B cell (primary cell): ENCODE data around the gene NMNAT2.

Experiments used
- CTCF ChIP-seq: fragments of 200-600 bp; IDR thresholded peaks from one replicate; pipeline ENCODE4 v1.8.0; 2022; ENCODE audit warnings: antibody characterized with exemption, mild to moderate bottlenecking
- EZH2 ChIP-seq: IDR thresholded peaks from 2 replicates; pipeline ENCODE4 v1.6.1; 2012; ENCODE audit warnings: borderline replicate concordance, low read depth, mild to moderate bottlenecking, moderate library complexity, low read length; ENCODE audit not compliant: insufficient read depth, poor library complexity, severe bottlenecking

DNA sequence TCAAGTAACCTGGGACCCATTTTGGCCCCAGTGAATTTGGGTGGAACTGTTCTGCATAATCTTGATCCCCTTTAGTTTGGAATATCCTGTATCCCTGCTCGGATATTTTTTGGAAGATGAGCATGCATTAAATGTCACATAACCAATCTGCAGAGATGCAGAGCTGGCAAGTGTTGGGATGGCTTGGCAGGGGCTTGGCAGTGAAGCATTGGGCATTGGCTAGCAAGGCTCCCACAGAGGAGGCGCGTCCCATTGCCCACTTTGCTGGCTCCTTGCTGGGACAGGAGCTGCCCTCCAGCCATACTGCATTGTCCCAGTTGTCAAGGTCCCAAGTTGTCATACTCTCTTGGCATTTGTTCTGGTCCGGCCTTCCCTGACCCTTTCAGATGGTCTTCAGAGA is 202.2 kb downstream of the NMNAT2 start:
- TF ChIP-seq CTCF (no peak), EZH2 (no peak)
